ENCODE measurements around the gene PIAS3.
A peak's percentile ranks its signal among the peaks of the same experiment; 100 is the strongest.
"Not testable (repeated sequence)": the region's sequence is repeated elsewhere in the genome, so short reads cannot be mapped to it uniquely, and the experiment has no call there.

Gene PIAS3

DNA sequence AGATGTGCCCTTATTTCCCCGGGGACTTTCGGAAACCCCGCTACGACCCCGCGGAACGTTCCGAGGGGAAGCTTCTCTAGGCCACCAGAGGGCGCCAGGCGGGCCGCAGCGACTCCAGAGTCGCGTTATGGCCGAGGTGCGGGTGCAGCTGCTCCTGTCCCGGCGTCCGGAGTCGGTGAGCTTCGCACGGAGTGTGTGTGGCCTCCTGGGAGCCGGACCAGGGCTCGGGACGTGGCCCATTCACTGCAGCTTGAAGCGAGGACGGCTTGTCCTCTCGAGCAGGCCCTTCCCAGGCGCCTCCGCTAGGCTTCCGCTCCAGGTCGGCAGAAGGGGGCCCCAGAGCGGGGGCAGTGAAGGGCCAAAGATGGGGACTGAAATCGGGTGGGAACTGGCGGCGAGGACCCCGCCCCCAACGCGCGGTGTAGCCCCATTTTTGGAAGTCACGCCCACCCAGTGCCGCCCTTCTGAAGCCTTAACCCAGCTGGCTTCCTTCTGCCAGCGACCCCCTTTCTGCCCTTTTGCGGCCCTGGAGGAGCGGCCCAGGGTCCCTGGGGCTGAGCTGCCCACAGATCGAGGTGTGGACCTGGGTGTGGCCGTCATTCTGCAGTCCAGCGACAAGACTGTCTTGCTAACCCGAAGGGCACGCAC lies 13.2 kb downstream of the PIAS3 start, which contains the start of gene NUDT17:
TSS of gene NUDT17 (plus strand) at position 117 of the 648 bp plus-strand sequence. CDS start at position 128, 11 bp downstream.
- H3K4me3 ChIP-seq (ENCODE audit: low read depth, low read length): peak within 1 kb of the TSS; percentile 70
- ChIA-PET CTCF (interaction anchor here (0.7 to 10.9 kb wide), 46 partner anchors 7 to 202 kb away, joined by 3 to 252 read pairs (median 4); partner anchors contain the start of genes ANKRD34A, ANKRD35, ITGA10 and PEX11B), POLR2A (interaction anchor here (0.5 to 7.5 kb wide), 8 partner anchors 11 to 171 kb away, joined by 3 to 80 read pairs (median 4); partner anchors contain the start of genes PIAS3, POLR3C and RNF115)
- peak; percentile 94 for TF ChIP-seq CTCF (IDR thresholded peaks at IDR 0.05; ENCODE audit: insufficient read depth, low read length, missing control alignments)
- no peak for DNase-seq (ENCODE audit: low read depth, low spot score)

DNA sequence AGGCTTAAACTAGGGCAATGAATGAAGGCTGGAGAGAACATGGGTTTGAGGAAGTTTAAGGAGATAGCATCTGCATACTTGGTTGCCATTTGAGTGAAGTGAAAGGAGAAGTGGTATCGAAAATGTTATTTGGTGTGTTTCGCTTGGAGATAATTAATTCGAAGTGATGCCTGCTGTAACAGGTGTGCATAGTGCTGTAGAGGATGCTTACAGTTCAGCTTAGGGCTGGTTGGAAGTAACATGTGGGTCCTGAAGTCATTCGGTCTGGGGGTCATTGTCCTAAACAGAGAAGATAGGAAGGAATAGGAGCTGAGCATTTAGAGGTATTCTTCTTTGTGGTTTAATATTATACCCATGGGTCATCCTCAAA lies 13.8 kb downstream of the PIAS3 start:
- no peak for TF ChIP-seq CTCF (IDR thresholded peaks at IDR 0.05; ENCODE audit: insufficient read depth, low read length, missing control alignments)
- ChIA-PET POLR2A (interaction anchor here (0.6 to 7.5 kb wide), 6 partner anchors 14 to 82 kb away, joined by 3 to 80 read pairs (median 4); partner anchors contain the start of genes PIAS3, POLR3C, RBM8A and RNF115), CTCF (interaction anchor here (0.7 to 10.9 kb wide), 44 partner anchors 11 to 203 kb away, joined by 3 to 252 read pairs (median 4); partner anchors contain the start of genes ANKRD34A, ANKRD35, ITGA10 and PEX11B)
- peak overlapping the region; percentile 70 for H3K4me3 ChIP-seq (ENCODE audit: low read depth, low read length)
- no peak for DNase-seq (ENCODE audit: low read depth, low spot score)

DNA sequence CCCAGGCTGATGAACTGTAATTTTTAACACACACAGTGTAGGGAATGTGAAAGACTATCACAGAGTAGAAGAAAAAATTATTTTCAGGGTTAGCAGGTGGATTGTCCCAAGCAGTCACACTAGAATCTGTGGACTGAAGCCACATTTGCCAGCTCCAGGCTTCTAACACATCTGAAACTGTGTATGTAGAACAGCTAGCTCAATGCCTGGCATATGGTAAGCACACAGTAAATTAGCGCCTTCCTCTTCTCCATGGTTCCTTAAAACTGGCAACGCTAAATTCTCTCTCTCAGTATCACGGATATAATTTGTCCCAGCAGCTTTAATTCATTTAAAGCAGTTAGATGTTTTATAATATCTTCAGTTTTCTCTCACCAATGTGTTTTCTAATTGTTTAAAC lies 15.8 kb downstream of the PIAS3 start:
- ChIA-PET CTCF (interaction anchor here (0.8 to 10.9 kb wide), 7 partner anchors 9 to 170 kb away, joined by 3 to 252 read pairs (median 136); partner anchors contain the start of genes ITGA10, PIAS3, POLR3C and RBM8A), POLR2A (interaction anchor here (0.5 to 0.9 kb wide), 3 partner anchors 16 to 64 kb away, joined by 3 to 4 read pairs (median 4); partner anchors contain the start of gene PIAS3)
- TF ChIP-seq CTCF (IDR thresholded peaks at IDR 0.05; ENCODE audit: insufficient read depth, low read length, missing control alignments): no peak
- no peak overlapping the region for H3K4me3 ChIP-seq (ENCODE audit: low read depth, low read length)
- no peak for DNase-seq (ENCODE audit: low read depth, low spot score)

- POLR2A ChIA-PET: no interaction called here
- no peak overlapping the region for H3K4me3 ChIP-seq (ENCODE audit: low read depth, low read length)
- no peak for DNase-seq (ENCODE audit: low read depth, low spot score)
- CTCF ChIA-PET: interaction anchor here (0.6 to 2.1 kb wide), 3 partner anchors 9 to 196 kb away, joined by 3 to 14 read pairs (median 5); partner anchors contain the start of gene NUDT17
- TF ChIP-seq CTCF (IDR thresholded peaks at IDR 0.05; ENCODE audit: insufficient read depth, low read length, missing control alignments): no peak
These were observed 21.2 kb downstream of the PIAS3 start for GRCh38 chr1:145837656-145838055.

GRCh38 chr1:145830810-145831209 lies 28.1 kb downstream of the PIAS3 start:
- CTCF ChIA-PET: interaction anchor here (1.1 to 8.6 kb wide), 2 partner anchors 16 to 110 kb away, joined by 4 to 136 read pairs; partner anchors contain the start of gene NUDT17
- H3K4me3 ChIP-seq (ENCODE audit: low read depth, low read length); DNase-seq (ENCODE audit: low read depth, low spot score): not testable (repeated sequence)
- POLR2A ChIA-PET: interaction anchor here (0.7 kb wide), 1 partner anchor 62 kb away, joined by 3 read pairs; no protein-coding TSS in a partner anchor

DNA sequence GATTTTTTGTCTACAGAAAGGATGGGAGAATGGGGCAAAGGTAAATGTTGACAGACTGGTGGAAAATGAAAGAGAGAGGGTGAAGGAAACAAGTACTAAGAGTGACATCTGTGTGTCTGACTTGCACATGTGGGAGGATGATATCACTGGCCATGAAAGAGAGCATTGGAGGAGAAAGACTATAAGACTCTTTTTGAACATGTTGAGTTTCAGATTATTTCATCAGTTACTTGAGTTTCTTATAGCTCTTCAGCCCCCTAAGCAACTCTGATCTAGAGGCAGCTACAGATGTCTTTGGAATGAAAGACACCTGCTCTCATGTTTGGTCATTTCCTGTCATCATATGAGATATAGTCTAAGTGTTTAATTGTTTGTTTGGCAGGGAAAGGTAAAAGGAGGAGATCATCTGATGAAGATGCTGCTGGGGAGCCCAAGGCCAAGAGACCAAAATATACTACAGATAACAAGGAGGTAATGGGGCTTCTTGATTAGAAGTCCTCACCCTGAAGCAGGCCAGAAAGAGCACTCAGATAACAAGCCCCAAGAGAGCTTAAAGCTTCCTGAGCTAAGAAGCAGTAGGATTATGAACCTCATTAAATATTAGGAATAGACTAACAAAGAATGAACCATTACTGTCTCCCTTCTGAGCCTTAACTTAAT lies 30.4 kb downstream of the PIAS3 start:
- POLR2A ChIA-PET: interaction anchor here (0.6 kb wide), 1 partner anchor 17 kb away, joined by 5 read pairs; no protein-coding TSS in a partner anchor
- DNase-seq (ENCODE audit: low read depth, low spot score): no peak
- CTCF ChIA-PET: interaction anchor here (0.8 to 8.6 kb wide), 4 partner anchors 12 to 205 kb away, joined by 3 to 136 read pairs (median 7); partner anchors contain the start of gene NUDT17
- no peak for TF ChIP-seq CTCF (IDR thresholded peaks at IDR 0.05; ENCODE audit: insufficient read depth, low read length, missing control alignments)
- H3K4me3 ChIP-seq (ENCODE audit: low read depth, low read length): no peak overlapping the region

Measured in AG04449 (cell line).